Measurements from ENCODE around the gene MTOR.
"Not testable (repeated sequence)": the region's sequence is repeated elsewhere in the genome, so short reads cannot be mapped to it uniquely, and the experiment has no call there.

MTOR gene

GRCh38 chr1:11144570-11145256, 117.6 kb downstream of the MTOR start:
- DNase-seq = no peak

DNA sequence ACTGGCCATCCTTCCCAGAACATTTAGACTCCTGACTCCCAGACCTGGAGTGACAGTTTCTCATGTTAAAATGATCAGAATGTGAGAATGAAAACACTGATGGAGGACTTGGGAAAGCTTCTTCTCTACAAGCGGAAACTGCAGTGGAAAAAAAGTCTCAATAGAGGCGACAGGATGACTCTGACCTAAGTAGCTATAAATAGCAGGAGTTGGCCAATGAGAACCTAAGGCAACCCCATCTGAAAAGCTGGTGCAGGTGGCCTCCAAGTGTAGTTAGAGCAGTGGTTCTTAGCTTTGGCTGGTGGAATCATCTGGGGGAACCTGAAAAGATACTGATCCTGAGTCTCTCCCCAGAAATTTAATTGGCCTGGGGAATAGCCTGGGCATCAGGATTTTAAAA, 118.4 kb downstream of the MTOR start:
- DNase-seq = no peak

DNA sequence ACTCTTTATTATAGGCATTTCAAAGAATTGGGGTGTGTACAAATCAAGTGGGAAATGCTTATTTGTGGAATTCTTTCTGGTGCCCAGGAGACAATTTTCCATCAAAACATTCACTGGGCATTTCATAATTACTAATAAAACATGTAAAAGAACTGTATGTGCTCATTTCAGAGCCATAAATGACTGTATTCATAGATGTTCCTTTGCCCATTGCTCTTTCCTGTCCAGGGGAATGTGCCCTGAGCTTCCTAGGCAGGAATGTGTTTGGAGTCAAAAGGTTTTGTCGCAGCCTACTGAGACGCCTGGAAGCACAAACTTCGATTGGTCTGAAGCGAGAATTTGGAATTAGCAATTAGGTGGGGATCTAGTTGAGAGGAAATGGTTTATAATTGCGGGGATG, 119.0 kb downstream of the MTOR start:
- DNase-seq = no peak

GRCh38 chr1:11142618-11143391, 119.5 kb downstream of the MTOR start:
- no peak for DNase-seq

- DNase-seq = no peak
Measured at GRCh38 chr1:11138952-11139351, 123.4 kb downstream of the MTOR start.

GRCh38 chr1:11138029-11138428, 124.3 kb downstream of the MTOR start:
- no peak for DNase-seq

GRCh38 chr1:11134898-11135266, 127.5 kb downstream of the MTOR start:
- DNase-seq = no peak

DNA sequence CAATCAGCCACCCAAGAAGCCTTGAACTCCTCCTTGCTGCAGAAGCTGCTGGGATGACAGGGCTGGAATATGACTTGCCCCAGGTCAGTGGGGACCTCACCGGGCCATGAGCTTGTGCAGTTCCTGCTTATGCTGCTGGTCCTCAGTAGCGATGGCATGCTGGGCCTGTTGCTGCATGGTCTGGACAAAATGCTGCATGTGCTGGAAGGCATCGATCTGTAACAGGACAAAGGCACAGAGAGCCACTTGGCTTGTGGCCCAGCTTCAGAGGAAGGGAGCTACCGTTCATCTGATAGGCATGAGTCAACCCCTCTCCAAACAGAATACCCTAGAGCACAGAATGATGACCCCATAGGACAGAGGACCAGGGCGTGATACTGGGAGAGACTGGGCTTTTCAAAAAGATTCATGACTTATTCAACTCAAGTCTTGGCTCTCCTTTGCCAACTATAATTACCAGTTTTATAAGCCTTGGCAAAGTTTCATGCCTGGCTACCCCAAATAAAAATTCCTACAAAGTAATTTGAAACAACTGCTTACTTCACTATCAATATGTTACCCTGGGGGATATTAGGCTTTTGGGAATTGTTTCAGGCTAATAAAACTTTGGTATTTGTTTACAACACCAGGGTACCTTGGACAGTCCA, 128.0 kb downstream of the MTOR start:
- DNase-seq = no peak

GRCh38 chr1:11132563-11133293, 129.6 kb downstream of the MTOR start:
- DNase-seq = no peak

- DNase-seq = no peak
Measured at GRCh38 chr1:11131816-11132215, 130.5 kb downstream of the MTOR start.

DNA sequence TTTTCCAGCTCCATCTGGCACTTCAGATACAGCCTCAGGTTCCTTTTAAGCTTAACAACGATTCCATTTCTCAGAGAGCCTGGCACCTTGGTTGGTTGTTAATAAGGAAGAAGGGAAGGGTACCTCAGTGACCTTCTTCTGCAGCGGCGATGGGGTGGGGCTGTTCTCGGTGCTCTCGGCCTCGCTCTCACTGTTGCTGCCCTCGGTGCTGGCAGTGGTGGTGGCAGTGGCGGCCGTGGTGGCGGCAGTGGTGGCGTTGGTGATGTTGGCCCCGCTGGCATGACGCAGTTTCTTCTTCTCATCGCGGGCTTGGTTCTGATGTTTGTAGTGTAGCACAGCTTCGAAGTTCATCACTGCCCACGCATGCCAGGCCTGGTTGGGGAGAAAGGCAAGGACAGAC, 131.9 kb downstream of the MTOR start:
- no peak for DNase-seq

- DNase-seq = no peak
Measured at GRCh38 chr1:11129649-11130390, 132.5 kb downstream of the MTOR start.

DNA sequence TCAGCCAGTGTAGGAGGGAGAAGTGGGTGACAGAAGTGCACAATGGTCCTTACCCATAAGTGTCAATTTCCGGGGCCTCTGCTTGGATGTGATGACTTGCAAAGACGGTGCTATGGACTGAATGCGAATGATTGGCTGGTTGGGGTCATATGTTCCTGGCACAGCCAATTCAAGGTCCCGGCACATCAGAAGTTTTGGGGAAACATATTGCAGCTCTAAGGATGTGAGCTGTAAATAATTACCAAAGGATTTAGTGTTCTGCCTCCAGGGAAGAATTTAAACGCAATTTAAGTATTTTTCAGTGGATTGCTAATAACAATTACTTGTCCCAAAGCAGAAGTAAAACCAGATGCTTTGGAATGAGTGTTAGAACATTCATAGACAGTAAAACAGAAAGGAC, 135.8 kb downstream of the MTOR start:
- DNase-seq = no peak

GRCh38 chr1:11125931-11126330, 136.4 kb downstream of the MTOR start:
- no peak for DNase-seq

GRCh38 chr1:11124965-11125364, 137.4 kb downstream of the MTOR start:
- no peak for DNase-seq

- DNase-seq = no peak
Measured at GRCh38 chr1:11116318-11116717, 146.0 kb downstream of the MTOR start.

DNA sequence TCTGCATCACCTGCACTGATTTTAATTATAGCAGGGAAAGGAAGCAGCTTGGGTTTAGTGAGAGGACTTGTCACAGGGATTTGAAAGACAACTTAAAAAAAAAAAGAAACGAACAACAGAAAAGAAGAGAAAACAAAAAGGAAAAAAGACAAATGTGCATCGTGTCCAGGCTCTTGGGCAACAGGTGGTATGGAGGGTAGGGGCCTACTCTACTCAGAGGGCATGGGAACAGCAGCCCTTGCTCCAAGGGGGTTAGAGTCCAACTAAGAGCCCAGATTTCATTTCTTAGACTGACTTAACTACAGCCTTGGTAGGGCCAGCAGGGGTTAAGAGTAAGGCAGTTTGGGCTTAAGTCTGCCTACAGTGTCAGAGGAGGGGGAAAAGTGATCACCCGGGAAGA, 147.4 kb downstream of the MTOR start:
- DNase-seq = no peak

- DNase-seq = no peak
Measured at GRCh38 chr1:11109047-11109760, 153.1 kb downstream of the MTOR start.

- no peak for DNase-seq
Measured at GRCh38 chr1:11107599-11107998, 154.8 kb downstream of the MTOR start.

GRCh38 chr1:11105586-11105985, 156.8 kb downstream of the MTOR start:
- no peak for DNase-seq

- DNase-seq = no peak
Measured at GRCh38 chr1:11101347-11101746, 161.0 kb downstream of the MTOR start.

DNA sequence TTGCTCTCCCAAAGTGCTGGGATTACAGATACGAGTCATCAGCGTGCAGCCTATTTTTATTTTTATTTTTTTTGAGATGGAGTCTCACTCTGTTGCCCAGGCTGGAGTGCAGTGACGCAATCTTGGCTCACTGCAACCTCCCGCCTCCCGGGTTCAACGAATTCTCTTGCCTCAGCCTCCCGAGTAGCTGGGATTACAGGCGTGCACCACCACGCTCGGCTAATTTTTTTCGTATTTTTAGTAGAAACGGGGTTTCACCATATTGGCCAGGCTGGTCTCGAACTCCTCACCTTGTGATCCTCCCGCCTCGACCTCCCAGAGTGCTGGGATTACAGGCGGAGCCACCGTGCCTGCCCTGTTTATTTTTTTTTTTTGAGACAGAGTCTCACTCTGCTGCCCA, 161.5 kb downstream of the MTOR start:
- DNase-seq = not testable (repeated sequence)
